ENCODE data around the gene AKAP8. TPM values are rescaled to one million over a fixed set of nuclear protein-coding genes. Genes with fewer than 3 reads are reported as not detected.

AKAP8 gene
- total and polyA plus RNA-seq, 9 of the 15 experiments (the other 6 are each of a cell fraction or from before 2014, with no cell fraction given): 3.4 to 56.5 (median 15.0) TPM

GRCh38 chr19:15418579-15419412, 39.2 kb upstream of the AKAP8 start, which contains the start of gene AKAP8L (continued):
- TF ChIP-seq, protein P1, sequence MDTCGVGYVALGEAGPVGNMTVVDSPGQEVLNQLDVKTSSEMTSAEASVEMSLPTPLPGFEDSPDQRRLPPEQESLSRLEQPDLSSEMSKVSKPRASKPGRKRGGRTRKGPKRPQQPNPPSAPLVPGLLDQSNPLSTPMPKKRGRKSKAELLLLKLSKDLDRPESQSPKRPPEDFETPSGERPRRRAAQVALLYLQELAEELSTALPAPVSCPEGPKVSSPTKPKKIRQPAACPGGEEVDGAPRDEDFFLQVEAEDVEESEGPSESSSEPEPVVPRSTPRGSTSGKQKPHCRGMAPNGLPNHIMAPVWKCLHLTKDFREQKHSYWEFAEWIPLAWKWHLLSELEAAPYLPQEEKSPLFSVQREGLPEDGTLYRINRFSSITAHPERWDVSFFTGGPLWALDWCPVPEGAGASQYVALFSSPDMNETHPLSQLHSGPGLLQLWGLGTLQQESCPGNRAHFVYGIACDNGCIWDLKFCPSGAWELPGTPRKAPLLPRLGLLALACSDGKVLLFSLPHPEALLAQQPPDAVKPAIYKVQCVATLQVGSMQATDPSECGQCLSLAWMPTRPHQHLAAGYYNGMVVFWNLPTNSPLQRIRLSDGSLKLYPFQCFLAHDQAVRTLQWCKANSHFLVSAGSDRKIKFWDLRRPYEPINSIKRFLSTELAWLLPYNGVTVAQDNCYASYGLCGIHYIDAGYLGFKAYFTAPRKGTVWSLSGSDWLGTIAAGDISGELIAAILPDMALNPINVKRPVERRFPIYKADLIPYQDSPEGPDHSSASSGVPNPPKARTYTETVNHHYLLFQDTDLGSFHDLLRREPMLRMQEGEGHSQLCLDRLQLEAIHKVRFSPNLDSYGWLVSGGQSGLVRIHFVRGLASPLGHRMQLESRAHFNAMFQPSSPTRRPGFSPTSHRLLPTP (IDR thresholded peaks at IDR 0.05; ENCODE audit: borderline replicate concordance, extremely low read depth, insufficient read length): no peak
- TF ChIP-seq ESRRB (CRISPR knock-in tag; IDR thresholded peaks at IDR 0.05; ENCODE audit: borderline replicate concordance) (no peak), CREM (IDR thresholded peaks at IDR 0.05; ENCODE audit: low read depth) (peak; percentile 70; the same call in 1 of the 2 replicates), CGGBP1 (CRISPR knock-in tag; IDR thresholded peaks at IDR 0.05) (0 out of 2 replicates have a peak, but pooled peaks have one; percentile 30), L3MBTL2 (IDR thresholded peaks at IDR 0.05) (peak; percentile 59; the same call in 1 of the 2 replicates), MTA2 (IDR thresholded peaks at IDR 0.05; ENCODE audit: low read depth) (no peak; the same call in 1 of the 2 replicates), KAT8 (IDR thresholded peaks at IDR 0.05; ENCODE audit: low read depth) (0 out of 2 replicates have a peak, but pooled peaks have one; percentile 56), EP300 (IDR thresholded peaks at IDR 0.05; ENCODE audit: low read length) (no peak), HNRNPK (IDR thresholded peaks at IDR 0.05; ENCODE audit: low read depth, low read length, poor library complexity, severe bottlenecking) (no peak), SRF (CRISPR knock-in tag; IDR thresholded peaks at IDR 0.05) (no peak), PTBP1 (IDR thresholded peaks at IDR 0.05; ENCODE audit: low read depth, low read length) (no peak), RNF2 (IDR thresholded peaks at IDR 0.05) (peak; percentile 47; the same call in 1 of the 2 replicates), TARDBP (IDR thresholded peaks at IDR 0.05) (0 out of 2 replicates have a peak, but pooled peaks have one; percentile 27)
- TF ChIP-seq, protein P2, sequence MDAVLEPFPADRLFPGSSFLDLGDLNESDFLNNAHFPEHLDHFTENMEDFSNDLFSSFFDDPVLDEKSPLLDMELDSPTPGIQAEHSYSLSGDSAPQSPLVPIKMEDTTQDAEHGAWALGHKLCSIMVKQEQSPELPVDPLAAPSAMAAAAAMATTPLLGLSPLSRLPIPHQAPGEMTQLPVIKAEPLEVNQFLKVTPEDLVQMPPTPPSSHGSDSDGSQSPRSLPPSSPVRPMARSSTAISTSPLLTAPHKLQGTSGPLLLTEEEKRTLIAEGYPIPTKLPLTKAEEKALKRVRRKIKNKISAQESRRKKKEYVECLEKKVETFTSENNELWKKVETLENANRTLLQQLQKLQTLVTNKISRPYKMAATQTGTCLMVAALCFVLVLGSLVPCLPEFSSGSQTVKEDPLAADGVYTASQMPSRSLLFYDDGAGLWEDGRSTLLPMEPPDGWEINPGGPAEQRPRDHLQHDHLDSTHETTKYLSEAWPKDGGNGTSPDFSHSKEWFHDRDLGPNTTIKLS (IDR thresholded peaks at IDR 0.05; ENCODE audit: borderline replicate concordance, low read depth): 0 out of 2 replicates have a peak, but pooled peaks have one; percentile 41
- TF ChIP-seq, protein P3, sequence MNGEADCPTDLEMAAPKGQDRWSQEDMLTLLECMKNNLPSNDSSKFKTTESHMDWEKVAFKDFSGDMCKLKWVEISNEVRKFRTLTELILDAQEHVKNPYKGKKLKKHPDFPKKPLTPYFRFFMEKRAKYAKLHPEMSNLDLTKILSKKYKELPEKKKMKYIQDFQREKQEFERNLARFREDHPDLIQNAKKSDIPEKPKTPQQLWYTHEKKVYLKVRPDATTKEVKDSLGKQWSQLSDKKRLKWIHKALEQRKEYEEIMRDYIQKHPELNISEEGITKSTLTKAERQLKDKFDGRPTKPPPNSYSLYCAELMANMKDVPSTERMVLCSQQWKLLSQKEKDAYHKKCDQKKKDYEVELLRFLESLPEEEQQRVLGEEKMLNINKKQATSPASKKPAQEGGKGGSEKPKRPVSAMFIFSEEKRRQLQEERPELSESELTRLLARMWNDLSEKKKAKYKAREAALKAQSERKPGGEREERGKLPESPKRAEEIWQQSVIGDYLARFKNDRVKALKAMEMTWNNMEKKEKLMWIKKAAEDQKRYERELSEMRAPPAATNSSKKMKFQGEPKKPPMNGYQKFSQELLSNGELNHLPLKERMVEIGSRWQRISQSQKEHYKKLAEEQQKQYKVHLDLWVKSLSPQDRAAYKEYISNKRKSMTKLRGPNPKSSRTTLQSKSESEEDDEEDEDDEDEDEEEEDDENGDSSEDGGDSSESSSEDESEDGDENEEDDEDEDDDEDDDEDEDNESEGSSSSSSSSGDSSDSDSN (IDR thresholded peaks at IDR 0.05; ENCODE audit: borderline replicate concordance in 1 of 2, low read depth in 2 of 2, low read length in 2 of 2): no peak
- TF ChIP-seq, protein P4, sequence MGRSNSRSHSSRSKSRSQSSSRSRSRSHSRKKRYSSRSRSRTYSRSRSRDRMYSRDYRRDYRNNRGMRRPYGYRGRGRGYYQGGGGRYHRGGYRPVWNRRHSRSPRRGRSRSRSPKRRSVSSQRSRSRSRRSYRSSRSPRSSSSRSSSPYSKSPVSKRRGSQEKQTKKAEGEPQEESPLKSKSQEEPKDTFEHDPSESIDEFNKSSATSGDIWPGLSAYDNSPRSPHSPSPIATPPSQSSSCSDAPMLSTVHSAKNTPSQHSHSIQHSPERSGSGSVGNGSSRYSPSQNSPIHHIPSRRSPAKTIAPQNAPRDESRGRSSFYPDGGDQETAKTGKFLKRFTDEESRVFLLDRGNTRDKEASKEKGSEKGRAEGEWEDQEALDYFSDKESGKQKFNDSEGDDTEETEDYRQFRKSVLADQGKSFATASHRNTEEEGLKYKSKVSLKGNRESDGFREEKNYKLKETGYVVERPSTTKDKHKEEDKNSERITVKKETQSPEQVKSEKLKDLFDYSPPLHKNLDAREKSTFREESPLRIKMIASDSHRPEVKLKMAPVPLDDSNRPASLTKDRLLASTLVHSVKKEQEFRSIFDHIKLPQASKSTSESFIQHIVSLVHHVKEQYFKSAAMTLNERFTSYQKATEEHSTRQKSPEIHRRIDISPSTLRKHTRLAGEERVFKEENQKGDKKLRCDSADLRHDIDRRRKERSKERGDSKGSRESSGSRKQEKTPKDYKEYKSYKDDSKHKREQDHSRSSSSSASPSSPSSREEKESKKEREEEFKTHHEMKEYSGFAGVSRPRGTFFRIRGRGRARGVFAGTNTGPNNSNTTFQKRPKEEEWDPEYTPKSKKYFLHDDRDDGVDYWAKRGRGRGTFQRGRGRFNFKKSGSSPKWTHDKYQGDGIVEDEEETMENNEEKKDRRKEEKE (IDR thresholded peaks at IDR 0.05; ENCODE audit: borderline replicate concordance in 1 of 2, control insufficient read depth in 1 of 2, low read depth in 2 of 2, low read length in 1 of 2): no peak
